HUES6 (cell line): Measurements from ENCODE around the gene SNX18.

Experiments
- H3K27ac ChIP-seq: 2 replicates; pipeline ENCODE4 v1.7.0; 2013; ENCODE audit warnings: low read depth, mild to moderate bottlenecking, low read length, inconsistent platforms
- H3K27me3 ChIP-seq: 2 replicates; pipeline ENCODE4 v1.6.1; 2013; ENCODE audit warnings: low read length; ENCODE audit not compliant: control insufficient read depth, insufficient read depth
- H3K36me3 ChIP-seq: 2 replicates; pipeline ENCODE4 v1.6.1; 2013; ENCODE audit warnings: low read length; ENCODE audit not compliant: control insufficient read depth, insufficient read depth
- H3K4me1 ChIP-seq: 2 replicates; pipeline ENCODE4 v1.6.1; 2013; ENCODE audit warnings: low read length; ENCODE audit not compliant: control insufficient read depth, insufficient read depth
- H3K4me3 ChIP-seq: 2 replicates; pipeline ENCODE4 v1.5.1; 2013; ENCODE audit warnings: low read depth, low read length
- H3K9ac ChIP-seq: one replicate; pipeline ENCODE4 v1.6.1; 2013; ENCODE audit warnings: mild to moderate bottlenecking, low read length
- H3K9me3 ChIP-seq: 2 replicates; pipeline ENCODE4 v1.6.1; 2013; ENCODE audit warnings: low read depth, low read length; ENCODE audit not compliant: control insufficient read depth, insufficient read depth

Gene SNX18

GRCh38 chr5:54581831-54582548 is 64.4 kb downstream of the SNX18 start:
- Histone ChIP-seq H3K9ac (no peak overlapping the region), H3K4me3 (no peak overlapping the region), H3K4me1 (peaks cover 6% of the 10 kb centered on the region; the same call in 1 of the 2 replicates), H3K9me3 (peaks cover 7% of the 10 kb centered on the region), H3K27ac (no peak overlapping the region), H3K36me3 (no peaks in the 10 kb centered on the region), H3K27me3 (no peaks in the 10 kb centered on the region)

GRCh38 chr5:54586336-54586735 is 68.8 kb downstream of the SNX18 start:
- no peaks in the 10 kb centered on the region for H3K36me3 ChIP-seq
- no peak overlapping the region for H3K4me3 ChIP-seq
- H3K9ac ChIP-seq, result no peak overlapping the region
- peaks cover 10% of the 10 kb centered on the region for H3K9me3 ChIP-seq
- peaks cover 6% of the 10 kb centered on the region; the same call in 1 of the 2 replicates for H3K4me1 ChIP-seq
- no peak overlapping the region for H3K27ac ChIP-seq
- H3K27me3 ChIP-seq, result no peaks in the 10 kb centered on the region

- Histone ChIP-seq H3K9ac (no peak overlapping the region), H3K36me3 (no peaks in the 10 kb centered on the region), H3K9me3 (peaks cover 10% of the 10 kb centered on the region), H3K27me3 (no peaks in the 10 kb centered on the region), H3K4me1 (0 out of 2 replicates have a peak, but pooled peaks cover 4% of the 10 kb centered on the region), H3K4me3 (no peak overlapping the region), H3K27ac (no peak overlapping the region)
Observed at GRCh38 chr5:54589786-54590185, 72.2 kb downstream of the SNX18 start.

- Histone ChIP-seq H3K27ac (no peak overlapping the region), H3K27me3 (no peaks in the 10 kb centered on the region), H3K4me3 (no peak overlapping the region), H3K4me1 (0 out of 2 replicates have a peak, but pooled peaks cover 4% of the 10 kb centered on the region), H3K36me3 (no peaks in the 10 kb centered on the region), H3K9me3 (peaks cover 10% of the 10 kb centered on the region), H3K9ac (no peak overlapping the region)
Observed at GRCh38 chr5:54590824-54591223, 73.3 kb downstream of the SNX18 start.

- no peak overlapping the region for H3K4me3 ChIP-seq
- no peak overlapping the region for H3K27ac ChIP-seq
- no peak overlapping the region for H3K9ac ChIP-seq
- H3K27me3 ChIP-seq, result no peaks in the 10 kb centered on the region
- H3K4me1 ChIP-seq, result 0 out of 2 replicates have a peak, but pooled peaks cover 4% of the 10 kb centered on the region
- H3K9me3 ChIP-seq, result peaks cover 6% of the 10 kb centered on the region; the same call in 1 of the 2 replicates
- H3K36me3 ChIP-seq, result no peaks in the 10 kb centered on the region
Observed at GRCh38 chr5:54593779-54594178, 76.2 kb downstream of the SNX18 start.

GRCh38 chr5:54594181-54594580 is 76.6 kb downstream of the SNX18 start:
- Histone ChIP-seq H3K36me3 (no peaks in the 10 kb centered on the region), H3K4me1 (0 out of 2 replicates have a peak, but pooled peaks cover 4% of the 10 kb centered on the region), H3K9me3 (peaks cover 6% of the 10 kb centered on the region; the same call in 1 of the 2 replicates), H3K27ac (no peak overlapping the region), H3K9ac (no peak overlapping the region), H3K4me3 (no peak overlapping the region), H3K27me3 (no peaks in the 10 kb centered on the region)

GRCh38 chr5:54595721-54596120 is 78.2 kb downstream of the SNX18 start:
- peaks cover 6% of the 10 kb centered on the region; the same call in 1 of the 2 replicates for H3K9me3 ChIP-seq
- no peak overlapping the region for H3K4me3 ChIP-seq
- H3K9ac ChIP-seq, result no peak overlapping the region
- no peak overlapping the region for H3K27ac ChIP-seq
- H3K4me1 ChIP-seq, result no peaks in the 10 kb centered on the region
- H3K27me3 ChIP-seq, result no peaks in the 10 kb centered on the region
- no peaks in the 10 kb centered on the region for H3K36me3 ChIP-seq
